ENCODE measurements around the gene KRTAP5-9. TPM values are rescaled to one million over a fixed set of nuclear protein-coding genes. Genes with fewer than 3 reads are reported as not detected.
A peak's percentile ranks its signal among the peaks of the same experiment; 100 is the strongest.
"Not testable (repeated sequence)": the region's sequence is repeated elsewhere in the genome, so short reads cannot be mapped to it uniquely, and the experiment has no call there.

The KRTAP5-9 gene
- total RNA-seq, 1 experiment from 2014 or later, result not detected

GRCh38 chr11:71525188-71525937, 22.9 kb upstream of the KRTAP5-9 start:
- no peaks in the 10 kb centered on the region for H3K4me1 ChIP-seq

GRCh38 chr11:71525938-71526495, 22.2 kb upstream of the KRTAP5-9 start:
- no peak for DNase-seq
- Histone ChIP-seq H3K9me3 (replicated peaks) (no peaks in the 10 kb centered on the region), H3K27me3 (no peaks in the 10 kb centered on the region), H3K27ac (no peak overlapping the region), H3K4me1 (no peaks in the 10 kb centered on the region), H3K36me3 (no peaks in the 10 kb centered on the region), H3K4me3 (no peak overlapping the region)

More at GRCh38 chr11:71525188-71525937, 22.9 kb upstream of the KRTAP5-9 start:
- DNase-seq, result no peak
- Histone ChIP-seq H3K27ac (no peak overlapping the region), H3K27me3 (no peaks in the 10 kb centered on the region), H3K4me3 (no peak overlapping the region), H3K36me3 (no peaks in the 10 kb centered on the region), H3K9me3 (replicated peaks) (no peaks in the 10 kb centered on the region)

- H3K27ac ChIP-seq; H3K27me3 ChIP-seq; H3K9me3 ChIP-seq (replicated peaks); DNase-seq; H3K4me3 ChIP-seq; H3K4me1 ChIP-seq; H3K36me3 ChIP-seq: not testable (repeated sequence)
Observed at GRCh38 chr11:71526796-71527575, 21.2 kb upstream of the KRTAP5-9 start, which contains the start of gene KRTAP5-7. KRTAP5-7 (plus strand) TSS chr11:71527267; CDS start chr11:71527301, 34 bp downstream.

GRCh38 chr11:71527576-71528210, 20.5 kb upstream of the KRTAP5-9 start:
- Histone ChIP-seq H3K27ac (no peak overlapping the region), H3K9me3 (replicated peaks) (no peaks in the 10 kb centered on the region), H3K4me1 (no peaks in the 10 kb centered on the region), H3K4me3 (no peak overlapping the region), H3K27me3 (no peaks in the 10 kb centered on the region), H3K36me3 (no peaks in the 10 kb centered on the region)
- DNase-seq, result peak; percentile 27 to 34

GRCh38 chr11:71530602-71531001, 17.6 kb upstream of the KRTAP5-9 start:
- H3K27me3 ChIP-seq, result no peaks in the 10 kb centered on the region
- no peak overlapping the region for H3K4me3 ChIP-seq
- H3K9me3 ChIP-seq (replicated peaks), result no peaks in the 10 kb centered on the region
- H3K4me1 ChIP-seq, result no peaks in the 10 kb centered on the region
- DNase-seq, result no peak
- no peaks in the 10 kb centered on the region for H3K36me3 ChIP-seq
- no peak overlapping the region for H3K27ac ChIP-seq

GRCh38 chr11:71532036-71532610, 16.1 kb upstream of the KRTAP5-9 start:
- Histone ChIP-seq H3K4me3 (no peak overlapping the region), H3K27ac (no peak overlapping the region), H3K9me3 (replicated peaks) (no peaks in the 10 kb centered on the region), H3K4me1 (no peaks in the 10 kb centered on the region), H3K27me3 (no peaks in the 10 kb centered on the region), H3K36me3 (no peaks in the 10 kb centered on the region)
- DNase-seq, result no peak

GRCh38 chr11:71534711-71535608, 13.3 kb upstream of the KRTAP5-9 start:
- H3K27ac ChIP-seq; H3K27me3 ChIP-seq; H3K9me3 ChIP-seq (replicated peaks); H3K4me1 ChIP-seq; DNase-seq; H3K36me3 ChIP-seq; H3K4me3 ChIP-seq: not testable (repeated sequence)

GRCh38 chr11:71535825-71536224, 12.4 kb upstream of the KRTAP5-9 start:
- Histone ChIP-seq H3K9me3 (replicated peaks) (no peaks in the 10 kb centered on the region), H3K4me3 (no peak overlapping the region)

GRCh38 chr11:71537537-71537936, 10.7 kb upstream of the KRTAP5-9 start:
- no peaks in the 10 kb centered on the region for H3K4me1 ChIP-seq
- no peak for DNase-seq
- H3K27me3 ChIP-seq, result no peaks in the 10 kb centered on the region
- H3K27ac ChIP-seq, result no peak overlapping the region
- H3K9me3 ChIP-seq (replicated peaks), result no peaks in the 10 kb centered on the region
- no peak overlapping the region for H3K4me3 ChIP-seq
- no peaks in the 10 kb centered on the region for H3K36me3 ChIP-seq

More at GRCh38 chr11:71535825-71536224, 12.4 kb upstream of the KRTAP5-9 start:
- H3K27ac ChIP-seq, result no peak overlapping the region
- H3K27me3 ChIP-seq, result no peaks in the 10 kb centered on the region
- no peaks in the 10 kb centered on the region for H3K4me1 ChIP-seq
- no peaks in the 10 kb centered on the region for H3K36me3 ChIP-seq
- DNase-seq, result no peak

- H3K4me3 ChIP-seq, H3K27ac ChIP-seq: not testable (repeated sequence)
- DNase-seq, result peak; percentile 49 to 59
Observed at GRCh38 chr11:71537977-71538665, 10.1 kb upstream of the KRTAP5-9 start, which contains the start of gene KRTAP5-8. KRTAP5-8 (plus strand) TSS chr11:71538025; CDS start chr11:71538056, 31 bp downstream.

GRCh38 chr11:71538666-71538990, 9.6 kb upstream of the KRTAP5-9 start:
- Histone ChIP-seq H3K4me3 (no peak overlapping the region), H3K4me1 (no peaks in the 10 kb centered on the region)
- DNase-seq, result no peak

More at GRCh38 chr11:71537977-71538665, 10.1 kb upstream of the KRTAP5-9 start, which contains the start of gene KRTAP5-8:
- H3K4me1 ChIP-seq; H3K36me3 ChIP-seq; H3K27me3 ChIP-seq; H3K9me3 ChIP-seq (replicated peaks): not testable (repeated sequence)

GRCh38 chr11:71539017-71539416, 9.2 kb upstream of the KRTAP5-9 start:
- Histone ChIP-seq H3K4me1 (no peaks in the 10 kb centered on the region), H3K9me3 (replicated peaks) (no peaks in the 10 kb centered on the region), H3K4me3 (no peak overlapping the region), H3K36me3 (no peaks in the 10 kb centered on the region), H3K27ac (no peak overlapping the region; the same call in 1 of the 2 replicates), H3K27me3 (no peaks in the 10 kb centered on the region)
- DNase-seq, result no peak

More at GRCh38 chr11:71538666-71538990, 9.6 kb upstream of the KRTAP5-9 start:
- Histone ChIP-seq H3K9me3 (replicated peaks) (no peaks in the 10 kb centered on the region), H3K27me3 (no peaks in the 10 kb centered on the region), H3K36me3 (no peaks in the 10 kb centered on the region), H3K27ac (no peak overlapping the region; the same call in 1 of the 2 replicates)

GRCh38 chr11:71539971-71540370, 8.2 kb upstream of the KRTAP5-9 start:
- not testable (repeated sequence) for H3K27me3 ChIP-seq; H3K4me1 ChIP-seq; H3K36me3 ChIP-seq; DNase-seq; H3K4me3 ChIP-seq; H3K27ac ChIP-seq; H3K9me3 ChIP-seq (replicated peaks)
